HG03565 (cell line): ENCODE results near the gene SCO2.
A peak's percentile ranks its signal among the peaks of the same experiment; 100 is the strongest.

Experiments
- ATAC-seq: cut with Tn5 transposase; IDR thresholded peaks from one replicate; pipeline ENCODE4 v1.9.1; 2021; ENCODE audit warnings: mild to moderate bottlenecking, moderate library complexity; ENCODE audit not compliant: unreplicated experiment

SCO2 gene

DNA sequence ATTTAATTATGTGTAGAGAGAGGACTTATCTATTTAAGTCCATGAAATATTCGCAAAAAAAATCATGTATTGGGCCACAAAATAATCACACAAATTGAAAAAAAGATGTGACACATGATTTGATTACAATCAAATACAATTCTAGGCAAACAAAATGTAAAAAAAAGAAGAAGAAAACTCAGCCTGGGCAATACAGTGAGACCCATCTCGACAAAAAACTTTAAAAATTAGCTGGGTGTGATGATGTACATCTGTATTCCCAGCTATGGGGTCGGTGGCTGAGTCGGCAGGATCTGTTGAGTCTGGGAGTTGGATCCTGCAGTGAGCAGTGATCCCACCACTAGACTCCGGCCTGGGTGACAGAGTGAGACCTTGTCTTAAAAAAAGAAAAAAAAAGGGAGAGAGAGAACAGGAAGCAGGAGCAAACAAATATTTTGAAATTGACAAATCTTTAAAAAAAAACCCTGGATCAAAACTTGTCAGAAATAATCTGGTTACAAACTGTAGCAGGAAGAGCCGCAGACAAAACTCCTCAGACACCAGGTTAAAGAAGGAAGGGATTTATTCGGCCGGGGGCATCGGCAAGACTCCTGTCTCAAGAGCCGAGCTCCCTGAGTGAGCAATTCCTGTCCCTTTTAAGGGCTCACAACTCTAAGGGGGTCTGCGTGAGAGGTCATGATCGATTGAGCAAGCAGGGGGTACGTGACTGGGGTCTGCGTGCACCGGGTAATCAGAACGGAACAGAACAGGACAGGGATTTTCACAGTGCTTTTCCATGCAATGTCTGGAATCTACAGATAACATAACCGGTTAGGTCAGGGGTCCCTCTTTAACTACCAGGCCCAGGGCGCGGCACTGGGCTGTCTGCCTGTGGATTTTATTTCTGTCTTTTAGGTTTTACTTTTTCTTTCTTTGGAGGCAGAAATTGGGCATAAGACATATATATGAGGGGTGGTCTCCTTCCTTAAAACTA is 7.7 kb upstream of the SCO2 start:
- ATAC-seq = no peak

DNA sequence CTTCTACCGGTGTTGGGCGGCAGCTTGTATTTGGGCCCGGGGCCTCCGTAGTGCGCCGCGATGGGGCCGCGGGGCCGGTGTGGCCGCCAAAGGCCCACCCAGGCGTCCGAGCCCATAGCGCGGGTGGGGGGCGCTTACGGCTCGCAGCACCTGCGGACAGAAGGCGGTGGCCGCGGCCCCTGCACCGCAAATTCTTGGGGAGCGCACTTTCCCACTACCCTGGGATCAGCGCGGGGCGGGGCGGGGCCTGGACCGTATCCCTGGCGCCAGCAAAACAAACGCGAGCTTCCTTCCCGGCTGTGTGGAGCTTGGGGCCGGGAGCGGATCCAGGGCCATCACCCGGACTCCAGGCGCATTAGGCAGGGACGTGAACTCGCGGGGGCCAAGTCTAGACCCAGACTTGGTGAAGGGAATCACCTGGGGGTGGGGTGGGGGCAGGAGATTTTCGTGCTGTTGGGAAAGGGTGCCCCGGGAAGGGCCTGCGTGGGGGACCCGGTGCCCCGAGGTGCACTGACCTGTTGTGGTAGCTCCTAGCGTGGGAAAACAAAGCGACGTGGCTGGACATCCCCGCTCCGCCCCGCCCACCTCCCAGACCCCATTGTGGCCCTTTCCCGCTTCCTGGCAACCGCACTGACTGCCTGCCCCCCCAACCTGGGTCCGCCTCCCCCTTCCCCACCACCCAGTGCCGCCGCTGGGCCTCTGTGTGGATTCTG is 6.7 kb upstream of the SCO2 start:
- no peak for ATAC-seq

DNA sequence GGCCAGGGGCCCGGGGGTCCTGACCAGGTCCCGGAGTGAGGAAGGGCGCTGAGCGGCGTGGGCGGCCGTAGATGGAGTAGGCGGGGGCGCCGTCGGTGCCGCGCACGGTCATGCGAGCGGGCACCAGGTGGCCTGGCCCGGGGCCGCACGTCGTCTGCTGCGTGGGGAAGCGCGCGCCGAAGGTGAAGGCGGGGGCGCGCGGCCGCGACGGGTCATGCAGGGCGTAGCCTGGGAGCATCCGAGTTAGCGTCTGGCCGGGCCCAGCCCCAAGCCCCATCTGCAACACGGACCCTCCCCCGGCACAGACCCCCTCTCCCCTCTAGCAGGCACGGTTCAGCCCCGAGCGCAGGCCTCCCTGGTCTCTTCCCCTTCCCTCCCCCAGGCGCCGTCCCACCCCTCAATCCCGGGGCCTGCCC is 6.2 kb upstream of the SCO2 start:
- ATAC-seq = peak; percentile 21

DNA sequence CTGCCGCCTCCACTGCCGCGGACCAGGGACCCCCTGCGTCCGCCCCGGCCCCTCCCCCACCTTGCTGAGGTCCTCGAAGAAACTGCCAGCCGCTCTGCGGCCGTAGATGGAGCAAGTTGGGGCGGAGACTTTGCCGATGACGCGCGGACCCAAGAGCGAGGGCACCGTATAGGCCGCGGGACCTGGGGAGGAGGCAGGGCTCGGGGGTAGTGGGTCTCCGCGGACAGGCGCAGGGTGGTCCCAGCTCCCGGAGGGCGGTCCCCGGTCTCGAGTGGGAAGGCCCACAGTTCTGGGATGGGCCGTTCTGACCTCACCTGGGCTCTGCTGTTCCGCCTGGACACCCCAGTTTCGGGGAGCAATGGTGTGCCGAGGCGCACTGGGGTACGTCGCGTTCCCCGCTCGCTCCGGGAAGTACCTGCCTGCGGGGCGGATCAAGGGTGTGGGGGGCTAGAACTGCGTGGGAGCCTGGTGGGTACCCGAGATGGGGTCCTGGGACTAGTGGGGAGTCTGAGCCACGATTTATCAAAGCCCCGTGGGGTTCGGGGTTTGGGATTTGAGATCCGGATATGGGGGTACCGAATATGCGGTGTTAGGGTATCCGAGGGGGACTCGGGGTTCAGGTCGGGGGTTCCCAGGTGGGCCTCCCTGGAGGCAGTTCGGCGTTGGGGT is 5.6 kb upstream of the SCO2 start:
- no peak for ATAC-seq

DNA sequence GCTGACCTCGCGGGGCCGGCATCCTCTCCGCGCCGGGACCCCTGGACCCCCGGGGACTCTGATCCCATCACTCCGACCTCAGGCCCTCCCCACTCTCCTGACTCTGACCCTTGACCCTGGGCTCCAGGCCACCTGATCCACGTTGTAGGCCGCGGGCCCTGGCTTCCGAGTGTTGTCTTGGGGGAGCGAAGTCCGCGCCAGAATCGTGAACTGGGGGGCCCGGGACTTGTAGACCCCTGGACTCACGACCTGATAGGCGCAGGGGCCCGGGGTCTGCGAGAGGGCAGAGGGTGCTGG is 5.1 kb upstream of the SCO2 start:
- ATAC-seq = no peak

DNA sequence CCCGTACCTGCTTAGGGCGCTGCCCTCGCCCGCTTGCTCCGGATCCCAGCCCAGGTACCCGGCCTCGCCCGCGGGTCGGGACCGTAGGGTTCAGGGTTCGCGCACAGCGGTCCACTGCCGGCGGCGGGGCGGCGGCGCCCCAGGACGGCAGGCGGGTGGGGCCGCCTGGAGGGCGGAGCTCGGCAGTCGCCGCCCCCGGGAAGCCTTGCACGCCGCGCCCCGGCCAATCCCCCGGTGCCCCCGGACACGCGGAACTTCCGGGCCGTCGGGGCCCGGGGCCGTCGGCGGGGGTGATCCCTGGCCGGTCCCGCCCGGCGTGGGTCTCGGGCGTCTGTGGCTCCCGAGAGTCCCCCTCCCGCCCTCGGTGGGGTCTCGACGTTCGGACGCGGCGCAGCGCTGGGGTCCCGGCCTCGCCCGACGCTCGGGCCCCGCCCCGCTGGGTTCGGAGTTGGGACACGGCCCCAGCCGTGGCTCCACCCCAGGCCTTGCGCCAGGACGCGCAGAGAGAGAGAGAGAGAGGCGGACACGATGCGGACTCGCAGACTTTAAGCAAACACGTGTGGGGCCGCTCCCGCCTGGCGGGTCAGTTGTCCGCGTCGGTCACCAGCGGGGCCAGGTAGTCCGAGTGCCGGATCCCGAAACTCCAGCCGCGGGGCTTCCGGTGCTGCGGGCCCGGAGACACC is 4.6 kb upstream of the SCO2 start, which contains the start of gene TYMP:
TSS of gene TYMP (minus strand) at position 116 of the 683 bp plus-strand sequence. CDS start 303 bp downstream, outside the sequence.
- ATAC-seq = peak; percentile 15

DNA sequence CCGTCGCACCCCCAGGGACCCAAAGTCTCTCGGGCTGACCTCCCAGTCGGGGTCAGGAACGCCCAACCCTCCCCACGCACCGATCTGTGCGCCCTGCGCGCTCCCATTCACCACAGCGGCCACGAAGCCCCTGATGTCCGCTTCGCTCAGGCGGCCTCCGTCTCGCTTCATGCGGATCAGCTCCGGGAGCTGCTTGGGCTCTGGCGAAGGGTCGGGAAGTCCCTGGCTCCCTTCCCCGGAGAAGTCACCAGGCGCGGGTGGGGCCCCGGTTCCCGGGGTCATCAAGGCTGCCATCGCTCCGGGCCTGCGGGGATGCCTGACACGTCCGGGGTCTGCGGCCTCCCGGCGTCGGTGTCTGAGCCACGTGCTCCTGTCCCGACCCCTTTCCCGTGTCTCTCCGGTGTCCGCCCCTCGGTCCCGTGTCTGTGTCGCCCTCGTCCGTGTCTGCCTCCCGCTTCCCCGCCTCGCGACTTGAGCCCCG is 4.1 kb upstream of the SCO2 start:
- ATAC-seq = no peak

DNA sequence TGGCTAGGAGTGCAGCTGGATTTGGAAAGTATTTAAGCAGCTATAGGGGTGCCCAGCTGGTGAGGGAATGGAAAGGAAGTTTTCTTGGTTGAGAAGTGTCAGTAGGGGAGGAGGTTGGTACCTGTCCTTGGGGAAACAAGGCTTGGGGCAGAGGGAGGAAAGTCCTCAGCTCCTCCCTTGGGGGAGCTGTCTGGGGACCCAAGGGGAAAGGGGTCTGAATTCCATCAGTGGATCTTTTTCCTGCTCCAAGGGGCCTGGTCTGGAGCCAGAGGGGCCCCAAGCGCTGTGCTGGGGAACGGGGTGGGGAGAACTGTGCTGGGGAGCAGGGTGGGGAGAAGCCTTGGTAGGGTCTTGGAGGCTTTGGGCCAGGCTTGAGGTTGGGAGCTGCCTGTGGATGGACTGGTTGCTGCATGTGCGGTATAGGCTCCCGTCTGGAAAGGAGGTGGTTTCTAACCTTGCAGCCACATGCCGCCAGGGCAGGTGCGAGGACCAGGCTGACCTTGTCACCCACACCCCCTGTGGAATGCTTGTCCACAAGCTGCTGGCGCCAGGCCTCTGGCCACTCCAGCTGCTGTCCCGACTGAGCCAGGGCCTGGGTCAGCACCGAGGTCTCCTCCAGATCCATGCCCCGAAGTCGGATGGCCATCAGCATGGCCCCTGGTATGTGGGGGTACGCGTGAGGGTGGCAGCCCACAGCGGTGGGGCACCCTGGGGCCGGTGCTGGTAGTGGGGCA is 3.5 kb upstream of the SCO2 start:
- ATAC-seq = no peak

DNA sequence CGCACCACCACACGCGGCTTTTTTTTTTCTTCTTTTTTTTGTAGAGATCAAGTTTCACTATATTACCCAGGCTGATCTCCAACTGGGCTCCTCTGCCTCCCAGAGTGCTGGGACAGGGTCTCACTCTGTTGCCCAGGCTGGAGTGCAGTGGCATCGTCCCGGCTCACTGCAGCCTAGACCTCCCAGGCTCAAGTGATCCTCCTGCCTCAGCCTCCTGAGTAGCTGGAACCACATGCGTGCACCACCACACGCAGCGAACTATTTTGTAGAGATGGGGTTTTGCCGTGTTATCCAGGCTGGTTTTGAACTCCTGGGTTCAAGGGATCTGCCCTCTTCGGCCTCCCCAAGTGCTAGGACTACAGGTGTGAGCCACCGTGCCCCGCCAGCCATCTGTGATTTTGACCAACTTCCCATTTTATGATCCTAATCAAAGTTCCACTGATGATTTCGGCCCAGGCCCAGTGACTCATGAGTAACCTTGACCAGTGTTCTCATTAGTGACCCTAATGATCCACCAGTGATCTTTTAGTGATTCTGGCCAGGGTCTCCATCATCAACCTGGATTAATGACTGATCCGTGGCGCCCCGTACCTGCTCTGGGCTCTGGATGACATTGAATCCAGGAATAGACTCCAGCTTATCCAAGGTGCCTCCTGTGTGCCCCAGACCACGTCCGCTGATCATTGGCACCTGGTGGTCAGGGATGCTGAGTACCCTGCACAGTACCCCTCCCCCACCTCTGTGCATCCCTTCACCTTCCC is 2.7 kb upstream of the SCO2 start:
- ATAC-seq = no peak

DNA sequence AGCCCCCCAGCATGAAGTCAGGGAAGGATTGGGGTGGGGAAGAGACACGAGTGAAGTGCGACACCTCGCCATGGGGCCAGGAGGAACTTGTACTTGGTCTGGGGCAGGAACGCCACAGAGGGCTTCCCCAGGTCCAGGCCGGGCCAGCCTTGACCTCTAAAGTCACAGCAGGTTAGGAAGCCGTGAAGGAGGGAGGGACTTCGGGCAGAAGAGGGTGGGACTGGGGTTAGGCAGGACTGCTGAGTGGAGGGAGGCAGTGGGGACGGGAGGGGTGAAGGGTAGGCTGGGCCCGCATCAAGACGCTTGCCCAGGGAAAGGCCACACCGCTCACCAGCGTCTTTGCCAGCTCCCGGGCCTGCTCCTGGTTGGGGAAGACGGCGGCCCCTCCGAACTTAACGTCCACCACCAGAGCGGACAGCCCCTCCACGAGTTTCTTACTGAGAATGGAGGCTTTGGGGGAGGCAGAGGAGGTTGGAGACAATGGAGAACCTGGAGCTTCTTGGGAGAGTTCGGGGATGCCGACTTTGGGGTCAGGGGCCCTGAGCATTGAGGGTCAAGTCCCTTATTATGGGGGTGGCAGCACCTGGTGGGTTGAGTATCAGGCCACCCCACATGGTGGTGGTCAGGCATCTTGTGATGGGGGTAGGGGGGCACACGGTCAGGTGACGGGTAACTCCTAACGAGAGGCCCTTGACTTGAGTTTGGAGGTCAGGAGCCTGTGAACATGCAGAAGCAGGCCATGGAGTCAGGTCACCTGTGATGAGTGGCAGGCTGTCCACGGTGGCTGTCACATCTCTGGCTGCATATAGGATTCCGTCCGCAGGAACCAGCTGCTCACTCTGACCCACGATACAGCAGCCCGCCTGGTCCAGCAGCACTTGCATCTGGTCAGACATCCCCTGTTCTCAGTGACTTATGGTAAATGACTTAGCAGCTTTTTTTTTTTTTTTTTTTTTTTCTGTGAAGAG is 1.7 kb upstream of the SCO2 start:
- no peak for ATAC-seq

DNA sequence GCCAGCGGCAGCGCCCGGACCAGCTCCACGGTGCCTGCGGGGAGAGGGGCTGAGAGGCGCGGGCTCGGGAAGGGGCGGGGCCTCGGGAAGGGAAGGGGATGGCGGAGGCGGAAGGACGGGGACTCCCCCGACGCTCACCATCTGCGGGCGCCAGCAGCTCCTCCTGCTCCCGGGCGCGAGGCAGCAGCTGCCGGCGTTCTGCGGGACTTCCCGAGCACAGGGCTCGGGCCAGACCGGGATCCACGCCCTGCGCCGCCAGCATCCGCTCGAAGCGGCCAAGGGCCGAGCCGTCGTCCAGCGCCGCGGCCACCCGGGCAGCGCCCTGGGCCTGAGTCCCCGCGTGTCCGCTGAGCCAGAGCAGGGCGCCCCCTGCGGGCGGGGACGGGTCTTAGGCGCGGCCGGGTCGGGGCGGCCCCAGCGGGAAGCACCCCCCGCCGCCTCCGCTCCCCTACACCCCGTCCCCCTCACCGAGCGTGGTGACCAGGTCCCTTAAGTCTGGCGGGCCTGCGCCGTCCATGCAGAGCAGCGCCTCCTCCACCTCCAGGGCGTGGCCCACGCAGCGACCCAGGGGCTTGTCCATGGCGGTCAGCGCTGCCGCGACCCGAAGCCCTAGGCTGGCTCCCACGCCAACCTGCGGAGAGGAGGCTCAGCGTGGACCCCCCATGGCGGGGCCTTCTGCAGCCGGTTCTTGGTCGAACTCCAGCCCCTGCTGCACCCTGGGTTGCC is 873 bp upstream of the SCO2 start:
- peak; percentile 17 for ATAC-seq

DNA sequence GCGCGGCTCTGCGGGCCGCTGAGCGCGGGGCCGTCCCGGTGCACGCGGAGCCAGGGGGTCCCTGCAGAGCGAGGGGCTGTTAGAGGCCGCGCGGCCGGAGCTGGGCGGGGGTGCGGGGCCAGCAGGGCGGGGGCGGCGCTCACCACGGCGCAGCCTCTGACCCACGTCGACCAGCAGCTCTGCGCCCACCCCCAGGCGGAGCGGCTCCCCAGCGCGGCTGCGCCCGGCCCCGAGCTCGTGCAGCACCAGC is 385 bp upstream of the SCO2 start:
- ATAC-seq = no peak

DNA sequence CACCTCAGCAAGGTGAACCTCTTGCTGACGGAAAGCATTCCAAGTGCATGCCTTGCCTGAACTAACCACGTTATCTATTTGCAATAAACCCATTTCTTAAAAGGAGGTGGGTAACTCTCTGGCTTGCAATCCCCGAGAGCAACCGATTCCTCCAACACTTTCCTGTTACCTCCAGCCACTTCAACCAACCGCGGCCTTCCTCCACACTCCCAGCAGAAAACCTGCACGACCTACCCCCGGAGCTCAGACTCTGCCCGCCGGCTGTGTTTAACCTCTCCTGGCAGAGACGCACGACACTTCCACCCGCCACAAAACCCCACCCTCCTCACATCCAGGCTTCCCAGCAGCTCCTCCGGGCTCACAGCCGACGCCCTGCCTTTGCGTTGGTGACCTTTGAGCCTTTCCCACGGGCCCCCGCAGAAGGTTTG is 708 bp downstream of the SCO2 start:
- ATAC-seq = no peak

DNA sequence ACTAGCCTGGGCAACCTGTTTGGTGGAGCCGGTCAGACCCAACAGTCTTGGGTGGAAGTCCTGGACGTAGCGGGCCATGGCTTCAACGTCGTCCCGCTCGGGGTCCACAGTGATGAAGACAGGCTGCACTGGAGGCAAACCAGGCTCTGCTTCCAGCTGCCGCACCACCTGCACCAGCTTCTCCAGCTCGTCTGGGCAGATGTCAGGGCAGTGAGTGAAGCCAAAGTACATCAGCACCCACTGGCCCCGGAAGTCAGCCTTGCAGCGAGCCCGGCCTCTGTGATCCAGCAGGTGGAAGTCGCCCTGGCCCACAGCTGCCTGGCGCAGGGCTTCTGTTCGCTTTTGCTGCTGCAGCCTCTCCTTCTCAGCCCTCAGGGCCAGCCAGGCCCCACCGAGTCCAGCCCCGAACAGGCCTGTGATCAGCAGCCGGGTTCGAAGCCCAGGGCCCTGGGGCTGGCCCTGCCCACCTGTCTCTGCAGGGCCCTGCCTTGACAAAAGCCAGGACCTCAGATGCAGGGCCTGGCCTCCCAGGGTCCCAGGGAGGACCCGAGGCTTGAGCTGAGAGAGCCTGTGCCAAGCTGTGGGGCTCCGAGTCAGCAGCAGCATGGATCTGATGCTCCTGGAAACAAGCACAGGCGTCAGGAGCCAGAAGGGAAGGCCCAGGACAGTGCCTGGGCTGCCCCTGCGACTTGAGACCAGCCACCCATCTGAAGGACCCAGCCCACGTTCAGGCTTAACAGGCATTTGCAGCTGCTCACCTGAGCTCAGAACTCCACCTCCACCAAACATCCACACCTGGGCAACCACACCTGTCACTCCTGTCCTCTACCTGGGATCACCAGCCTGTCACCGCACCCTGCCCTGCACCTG is 1.4 kb downstream of the SCO2 start:
- no peak for ATAC-seq

DNA sequence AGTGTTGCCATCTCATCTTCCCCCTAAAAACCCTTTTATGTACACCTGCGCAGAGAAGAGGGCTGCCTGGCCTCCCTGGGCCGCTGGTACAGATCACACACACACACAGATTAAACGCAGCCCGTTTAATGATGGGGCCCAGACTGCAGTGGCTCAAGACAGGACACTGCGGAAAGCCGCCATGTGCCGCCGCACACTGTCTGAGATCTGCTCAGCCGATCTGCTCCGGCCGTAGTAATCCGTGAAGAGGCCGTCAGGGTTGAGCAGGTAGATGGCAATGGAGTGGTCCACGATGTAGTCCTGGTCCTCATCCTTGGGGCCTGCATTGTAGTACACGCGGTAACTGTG is 2.0 kb downstream of the SCO2 start:
- no peak for ATAC-seq

DNA sequence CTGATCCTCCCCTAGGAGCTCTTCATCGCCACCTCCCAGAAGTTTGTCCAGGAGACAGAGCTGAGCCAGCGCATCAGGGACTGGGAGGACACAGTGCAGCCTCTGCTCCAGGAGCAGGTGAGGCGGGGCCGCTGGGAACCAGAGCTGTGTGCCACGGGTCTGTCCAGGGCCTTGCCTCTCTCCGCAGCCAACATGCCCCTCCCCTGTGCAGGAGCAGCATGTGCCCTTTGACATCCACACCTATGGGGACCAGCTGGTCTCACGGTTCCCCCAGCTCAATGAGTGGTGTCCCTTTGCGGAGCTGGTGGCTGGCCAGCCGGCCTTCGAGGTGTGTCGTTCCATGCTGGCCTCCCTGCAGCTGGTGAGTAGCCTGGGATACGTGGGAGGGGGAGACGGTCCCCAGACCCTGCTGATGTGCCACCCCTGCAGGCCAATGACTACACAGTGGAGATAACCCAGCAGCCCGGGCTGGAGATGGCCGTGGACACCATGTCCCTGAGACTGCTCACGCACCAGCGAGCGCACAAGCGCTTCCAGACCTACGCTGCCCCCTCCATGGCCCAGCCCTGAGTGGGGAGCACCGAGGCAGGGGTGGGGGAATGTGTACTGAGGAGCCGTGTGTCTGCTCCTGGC is 2.5 kb downstream of the SCO2 start:
- no peak for ATAC-seq
